Measurements from ENCODE around the gene EPHB1.

EPHB1 gene

GRCh38 chr3:134922101-134922500 lies 127.0 kb downstream of the EPHB1 start:
- no peak for DNase-seq

GRCh38 chr3:134922866-134923265 lies 127.8 kb downstream of the EPHB1 start:
- no peak for DNase-seq

GRCh38 chr3:134923286-134923685 lies 128.2 kb downstream of the EPHB1 start:
- DNase-seq, result no peak

GRCh38 chr3:134927599-134927998 lies 132.5 kb downstream of the EPHB1 start:
- no peak for DNase-seq

GRCh38 chr3:134928392-134928791 lies 133.3 kb downstream of the EPHB1 start:
- no peak for DNase-seq

- no peak for DNase-seq
These were observed 133.8 kb downstream of the EPHB1 start for GRCh38 chr3:134928819-134929218.

- no peak for DNase-seq
These were observed 134.9 kb downstream of the EPHB1 start for GRCh38 chr3:134929976-134930375.

GRCh38 chr3:134931045-134931785 lies 136.2 kb downstream of the EPHB1 start:
- no peak for DNase-seq

GRCh38 chr3:134932035-134932434 lies 137.0 kb downstream of the EPHB1 start:
- no peak for DNase-seq

- DNase-seq, result no peak
These were observed 138.9 kb downstream of the EPHB1 start for GRCh38 chr3:134933997-134934396.

- no peak for DNase-seq
These were observed 139.9 kb downstream of the EPHB1 start for GRCh38 chr3:134934933-134935332.

GRCh38 chr3:134937256-134938028 lies 142.4 kb downstream of the EPHB1 start:
- no peak for DNase-seq

GRCh38 chr3:134938029-134938525 lies 143.0 kb downstream of the EPHB1 start:
- DNase-seq, result no peak

- DNase-seq, result no peak
These were observed 144.9 kb downstream of the EPHB1 start for GRCh38 chr3:134939978-134940377.

GRCh38 chr3:134941820-134942219 lies 146.8 kb downstream of the EPHB1 start:
- DNase-seq, result no peak

GRCh38 chr3:134944429-134944828 lies 149.4 kb downstream of the EPHB1 start:
- DNase-seq, result no peak

- no peak for DNase-seq
These were observed 154.1 kb downstream of the EPHB1 start for GRCh38 chr3:134949150-134949549.

GRCh38 chr3:134952371-134952770 lies 157.3 kb downstream of the EPHB1 start:
- DNase-seq, result no peak

- no peak for DNase-seq
These were observed 160.8 kb downstream of the EPHB1 start for GRCh38 chr3:134955874-134956273.

- DNase-seq, result no peak
These were observed 161.3 kb downstream of the EPHB1 start for GRCh38 chr3:134956395-134956794.

GRCh38 chr3:134956844-134957243 lies 161.8 kb downstream of the EPHB1 start:
- no peak for DNase-seq

GRCh38 chr3:134959516-134959915 lies 164.5 kb downstream of the EPHB1 start:
- no peak for DNase-seq

GRCh38 chr3:134964226-134964625 lies 169.2 kb downstream of the EPHB1 start:
- DNase-seq, result no peak

GRCh38 chr3:134965865-134966481 lies 170.9 kb downstream of the EPHB1 start:
- no peak for DNase-seq
